OCI-LY1 (cell line): ENCODE results near the gene TNN.

Experiments
- H2AFZ ChIP-seq: fragments of 200-600 bp; sonication (generic), shearing (Covaris generic); 2 replicates; pipeline ENCODE4 v1.6.0; 2014; ENCODE audit warnings: antibody characterized with exemption, mild to moderate bottlenecking, low read length
- H3F3A ChIP-seq: fragments of 200-600 bp; sonication (generic), shearing (Covaris generic); 2 replicates; pipeline ENCODE4 v1.6.0; 2014; ENCODE audit warnings: mild to moderate bottlenecking, antibody characterized with exemption, low read length, moderate library complexity; ENCODE audit not compliant: insufficient read depth
- H3K27ac ChIP-seq: fragments of 200-600 bp; sonication (generic); 2 replicates; pipeline ENCODE4 v1.5.1; 2014; ENCODE audit warnings: low read length, mixed run types, mild to moderate bottlenecking, low read depth; ENCODE audit not compliant: poor library complexity, severe bottlenecking
- H3K27me3 ChIP-seq: fragments of 200-600 bp; sonication (generic); 2 replicates; pipeline ENCODE4 v1.6.0; 2014; ENCODE audit warnings: antibody characterized with exemption, mild to moderate bottlenecking, low read length, moderate library complexity; ENCODE audit not compliant: insufficient read depth
- H3K36me3 ChIP-seq: fragments of 200-600 bp; sonication (generic); 2 replicates; pipeline ENCODE4 v1.6.1; 2014; ENCODE audit warnings: mild to moderate bottlenecking, antibody characterized with exemption, low read length, moderate library complexity, mixed read lengths; ENCODE audit not compliant: insufficient read depth
- H3K4me1 ChIP-seq: fragments of 200-600 bp; sonication (generic); 2 replicates; pipeline ENCODE4 v1.5.1; 2014; ENCODE audit warnings: mild to moderate bottlenecking, low read length, moderate library complexity; ENCODE audit not compliant: insufficient read depth, severe bottlenecking
- H3K4me2 ChIP-seq: fragments of 200-600 bp; sonication (generic), shearing (Covaris generic); 2 replicates; pipeline ENCODE4 v1.6.1; 2014; ENCODE audit warnings: low read length
- H3K4me3 ChIP-seq: fragments of 200-600 bp; sonication (generic); 2 replicates; pipeline ENCODE4 v1.5.1; 2014; ENCODE audit warnings: low read length, low read depth, mild to moderate bottlenecking, mixed read lengths; ENCODE audit not compliant: poor library complexity, severe bottlenecking
- H3K79me2 ChIP-seq: fragments of 200-600 bp; shearing (Covaris generic); 2 replicates; pipeline ENCODE4 v1.6.1; 2016; ENCODE audit warnings: mixed run types, low read length, mixed read lengths; ENCODE audit not compliant: insufficient read depth
- H3K9ac ChIP-seq: fragments of 200-600 bp; sonication (generic), shearing (Covaris generic); 2 replicates; pipeline ENCODE4 v1.6.1; 2014; ENCODE audit warnings: mild to moderate bottlenecking, low read length, mixed read lengths
- H3K9me2 ChIP-seq: fragments of 200-600 bp; sonication (generic), shearing (Covaris generic); 2 replicates; pipeline ENCODE4 v1.6.1; 2014; ENCODE audit warnings: low read depth, mild to moderate bottlenecking, low read length, mixed read lengths
- H3K9me3 ChIP-seq: fragments of 200-600 bp; shearing (Covaris generic); 2 replicates; pipeline ENCODE4 v1.6.1; 2014; ENCODE audit warnings: low read length, mixed read lengths
- H4K20me1 ChIP-seq: fragments of 200-600 bp; sonication (generic), shearing (Covaris generic); 2 replicates; pipeline ENCODE4 v1.6.0; 2016; ENCODE audit warnings: mild to moderate bottlenecking, low read length; ENCODE audit not compliant: insufficient read depth
- CTCF ChIP-seq: fragments of 200-600 bp; sonication (generic), shearing (Covaris generic); IDR thresholded peaks from 2 replicates; pipeline ENCODE4 v1.5.1; 2017; ENCODE audit warnings: mild to moderate bottlenecking, antibody characterized with exemption, low read length, moderate library complexity, mixed read lengths
- EZH2 ChIP-seq: fragments of 200-600 bp; sonication (generic), shearing (Covaris generic); IDR thresholded peaks from 2 replicates; pipeline ENCODE4 v1.8.0; 2017; ENCODE audit warnings: borderline replicate concordance, mixed run types, mild to moderate bottlenecking, antibody characterized with exemption, low read length, moderate library complexity, mixed read lengths

TNN gene

GRCh38 chr1:175179837-175180590, 112.4 kb downstream of the TNN start:
- Histone ChIP-seq H3K4me1 (no peaks in the 10 kb centered on the region), H2AFZ (no peak overlapping the region), H3K9ac (no peak overlapping the region), H3K27me3 (no peaks in the 10 kb centered on the region), H3K4me3 (no peak overlapping the region), H3K4me2 (no peak overlapping the region), H3K27ac (no peak overlapping the region), H3K79me2 (no peaks in the 10 kb centered on the region), H3K36me3 (peaks cover 4% of the 10 kb centered on the region; the same call in 1 of the 2 replicates), H4K20me1 (no peaks in the 10 kb centered on the region), H3K9me3 (no peaks in the 10 kb centered on the region), H3F3A (no peaks in the 10 kb centered on the region), H3K9me2 (no peaks in the 10 kb centered on the region)
- TF ChIP-seq EZH2 (no peak), CTCF (no peak)

- Histone ChIP-seq H3K9ac (no peak overlapping the region), H3K9me3 (no peaks in the 10 kb centered on the region), H3K27me3 (no peaks in the 10 kb centered on the region), H3K4me1 (peaks cover 8% of the 10 kb centered on the region), H3K79me2 (no peaks in the 10 kb centered on the region), H3K27ac (no peak overlapping the region), H3K4me2 (no peak overlapping the region), H3F3A (no peaks in the 10 kb centered on the region), H4K20me1 (no peaks in the 10 kb centered on the region), H2AFZ (no peak overlapping the region), H3K9me2 (no peaks in the 10 kb centered on the region), H3K36me3 (peaks cover 10% of the 10 kb centered on the region; the same call in 1 of the 2 replicates), H3K4me3 (no peak overlapping the region)
- TF ChIP-seq CTCF (no peak), EZH2 (no peak)
Measured at GRCh38 chr1:175182201-175182746, 114.6 kb downstream of the TNN start.

- H3K27me3 ChIP-seq, result no peaks in the 10 kb centered on the region
- H3K4me1 ChIP-seq, result peaks cover 17% of the 10 kb centered on the region
- H4K20me1 ChIP-seq, result no peaks in the 10 kb centered on the region
- no peak overlapping the region for H3K4me2 ChIP-seq
- H3K79me2 ChIP-seq, result no peaks in the 10 kb centered on the region
- H3F3A ChIP-seq, result no peaks in the 10 kb centered on the region
- H2AFZ ChIP-seq, result no peak overlapping the region
- peaks cover 15% of the 10 kb centered on the region; the same call in 1 of the 2 replicates for H3K36me3 ChIP-seq
- no peak overlapping the region for H3K27ac ChIP-seq
- no peaks in the 10 kb centered on the region for H3K9me2 ChIP-seq
- no peak overlapping the region for H3K9ac ChIP-seq
- no peaks in the 10 kb centered on the region for H3K9me3 ChIP-seq
- TF ChIP-seq EZH2, result no peak
- TF ChIP-seq CTCF, result no peak
- no peak overlapping the region for H3K4me3 ChIP-seq
Measured at GRCh38 chr1:175183586-175183985, 116.0 kb downstream of the TNN start.
